Neural cell (in vitro differentiated cells): Measurements from ENCODE around the gene COL4A2. TPM values are rescaled to one million over a fixed set of nuclear protein-coding genes. Genes with fewer than 3 reads are reported as not detected.

Experiments used
- H2AFZ ChIP-seq: fragments of 200-600, 300-800 bp; sonication (generic), shearing (Covaris generic); 2 replicates; pipeline ENCODE4 v1.6.0; 2014; ENCODE audit warnings: low read depth, mild to moderate bottlenecking, antibody characterized with exemption, low read length, moderate library complexity
- H3F3A ChIP-seq: fragments of 200-600 bp; shearing (Covaris generic); 2 replicates; pipeline ENCODE4 v1.6.1; 2016; ENCODE audit warnings: mild to moderate bottlenecking, moderate library complexity, mixed read lengths, antibody characterized with exemption, low read length; ENCODE audit not compliant: insufficient read depth, poor library complexity, severe bottlenecking
- H3K27ac ChIP-seq: fragments of 200-600, 300-800 bp; sonication (generic), shearing (Covaris generic); 2 replicates; pipeline ENCODE4 v1.5.1; 2014; ENCODE audit warnings: mild to moderate bottlenecking, low read length, moderate library complexity
- H3K27me3 ChIP-seq: fragments of 300-800, 200-600 bp; sonication (generic), shearing (Covaris generic); 2 replicates; pipeline ENCODE4 v1.6.0; 2014; ENCODE audit warnings: mild to moderate bottlenecking, low read depth, low read length, moderate library complexity; ENCODE audit not compliant: insufficient read depth
- H3K36me3 ChIP-seq: fragments of 300-800, 200-600 bp; sonication (generic), shearing (Covaris generic); 2 replicates; pipeline ENCODE4 v1.5.1; 2014; ENCODE audit warnings: mild to moderate bottlenecking, antibody characterized with exemption, low read length, moderate library complexity; ENCODE audit not compliant: insufficient read depth
- H3K4me2 ChIP-seq: fragments of 300-800, 200-600 bp; sonication (generic), shearing (Covaris generic); 2 replicates; pipeline ENCODE4 v1.6.0; 2014; ENCODE audit warnings: mild to moderate bottlenecking, low read length
- H3K4me3 ChIP-seq: fragments of 300-800, 200-600 bp; sonication (generic), shearing (Covaris generic); 2 replicates; pipeline ENCODE4 v1.5.1; 2014; ENCODE audit warnings: mild to moderate bottlenecking, low read length, moderate library complexity
- H3K79me2 ChIP-seq: fragments of 200-600 bp; shearing (Covaris generic); replicated peaks from 2 replicates; pipeline ENCODE4 v1.6.0; 2014; ENCODE audit warnings: mild to moderate bottlenecking, low read length, moderate library complexity; ENCODE audit not compliant: insufficient read depth
- H3K9ac ChIP-seq: fragments of 300-800, 200-600 bp; sonication (generic), shearing (Covaris generic); 2 replicates; pipeline ENCODE4 v1.6.1; 2016; ENCODE audit warnings: mild to moderate bottlenecking, low read length, mixed read lengths
- H3K9me2 ChIP-seq: fragments of 200-600 bp; shearing (Covaris generic); 2 replicates; pipeline ENCODE4 v1.6.1; 2016; ENCODE audit warnings: mild to moderate bottlenecking, low read length, mixed read lengths; ENCODE audit not compliant: insufficient read depth
- H3K9me3 ChIP-seq: fragments of 200-600, 300-800 bp; sonication (generic), shearing (Covaris generic); 2 replicates; pipeline ENCODE4 v1.6.1; 2016; ENCODE audit warnings: mild to moderate bottlenecking, mixed run types, low read length, moderate library complexity, mixed read lengths
- H4K20me1 ChIP-seq: fragments of 200-600 bp; shearing (Covaris generic); 2 replicates; pipeline ENCODE4 v1.6.1; 2016; ENCODE audit warnings: mild to moderate bottlenecking, mixed run types; ENCODE audit not compliant: insufficient read depth
- EP300 ChIP-seq: fragments of 450-650 bp; conservative IDR thresholded peaks from 2 replicates; pipeline ENCODE4 v1.6.1; 2014; ENCODE audit warnings: antibody characterized with exemption, mild to moderate bottlenecking, moderate library complexity; ENCODE audit not compliant: poor library complexity, severe bottlenecking
- EZH2 ChIP-seq: fragments of 200-600, 300-800 bp; shearing (Covaris generic), sonication (generic); IDR thresholded peaks from 2 replicates; pipeline ENCODE4 v1.6.1; 2014; ENCODE audit warnings: antibody characterized with exemption, low read length, borderline replicate concordance, mild to moderate bottlenecking; ENCODE audit not compliant: insufficient read depth, poor library complexity, severe bottlenecking
- MXI1 ChIP-seq: fragments of 450-650 bp; conservative IDR thresholded peaks from 2 replicates; pipeline ENCODE4 v1.6.1; 2014; ENCODE audit warnings: antibody characterized with exemption, mild to moderate bottlenecking; ENCODE audit not compliant: poor library complexity, severe bottlenecking
- POLR2AphosphoS5 ChIP-seq: IDR thresholded peaks from 2 replicates; pipeline ENCODE4 v1.6.1; 2012
- RAD21 ChIP-seq: fragments of 450-650 bp; conservative IDR thresholded peaks from 2 replicates; pipeline ENCODE4 v1.6.1; 2014; ENCODE audit warnings: antibody characterized with exemption, mild to moderate bottlenecking, moderate library complexity
- SMC3 ChIP-seq: fragments of 450-650 bp; conservative IDR thresholded peaks from 2 replicates; pipeline ENCODE4 v1.6.1; 2014; ENCODE audit warnings: antibody characterized with exemption, mild to moderate bottlenecking, moderate library complexity; ENCODE audit not compliant: poor library complexity
- TAF1 ChIP-seq: IDR thresholded peaks from 2 replicates; pipeline ENCODE4 v1.6.1; 2012; ENCODE audit warnings: low read depth
- polyA plus RNA-seq: library from polyadenylated mRNA; depleted of rRNA; stranded (reverse); fragments of >200 nt; gene quantifications from 2 replicates; pipeline ENCODE4 v1.2.3, GENCODE V29; 2014
- TF ChIP-seq, protein P1 (sequence below): IDR thresholded peaks from 2 replicates; pipeline ENCODE4 v1.6.1; 2012; ENCODE audit warnings: borderline replicate concordance
- TF ChIP-seq, protein P2 (sequence below): fragments of 450-650 bp; IDR thresholded peaks from 2 replicates; pipeline ENCODE4 v1.5.1; 2014; ENCODE audit warnings: antibody characterized with exemption, mild to moderate bottlenecking, moderate library complexity; ENCODE audit not compliant: poor library complexity, severe bottlenecking

The COL4A2 gene
- polyA plus RNA-seq, 1 donor from 2014 or later: 30.8 TPM

DNA sequence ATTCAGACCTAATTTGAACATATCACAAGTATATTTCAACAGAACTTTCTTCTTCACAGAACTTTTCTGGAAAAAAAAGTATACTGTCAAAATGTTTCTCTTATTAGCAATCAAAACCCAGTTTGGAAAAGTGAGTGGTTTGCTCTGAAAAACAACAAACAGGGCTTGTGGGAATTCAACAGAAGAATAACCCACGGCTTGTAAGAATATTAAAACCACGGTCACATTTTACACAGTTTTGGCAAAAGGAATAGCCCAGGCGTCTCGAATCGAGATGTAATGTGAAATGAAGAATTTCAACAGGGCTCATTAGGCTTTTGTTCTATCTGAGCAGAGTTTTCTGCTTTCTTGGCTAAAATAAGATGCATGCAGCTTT, 70.7 kb downstream of the COL4A2 start:
- TF ChIP-seq SMC3: no peak
- TF ChIP-seq EP300: no peak
- TF ChIP-seq, protein P1, sequence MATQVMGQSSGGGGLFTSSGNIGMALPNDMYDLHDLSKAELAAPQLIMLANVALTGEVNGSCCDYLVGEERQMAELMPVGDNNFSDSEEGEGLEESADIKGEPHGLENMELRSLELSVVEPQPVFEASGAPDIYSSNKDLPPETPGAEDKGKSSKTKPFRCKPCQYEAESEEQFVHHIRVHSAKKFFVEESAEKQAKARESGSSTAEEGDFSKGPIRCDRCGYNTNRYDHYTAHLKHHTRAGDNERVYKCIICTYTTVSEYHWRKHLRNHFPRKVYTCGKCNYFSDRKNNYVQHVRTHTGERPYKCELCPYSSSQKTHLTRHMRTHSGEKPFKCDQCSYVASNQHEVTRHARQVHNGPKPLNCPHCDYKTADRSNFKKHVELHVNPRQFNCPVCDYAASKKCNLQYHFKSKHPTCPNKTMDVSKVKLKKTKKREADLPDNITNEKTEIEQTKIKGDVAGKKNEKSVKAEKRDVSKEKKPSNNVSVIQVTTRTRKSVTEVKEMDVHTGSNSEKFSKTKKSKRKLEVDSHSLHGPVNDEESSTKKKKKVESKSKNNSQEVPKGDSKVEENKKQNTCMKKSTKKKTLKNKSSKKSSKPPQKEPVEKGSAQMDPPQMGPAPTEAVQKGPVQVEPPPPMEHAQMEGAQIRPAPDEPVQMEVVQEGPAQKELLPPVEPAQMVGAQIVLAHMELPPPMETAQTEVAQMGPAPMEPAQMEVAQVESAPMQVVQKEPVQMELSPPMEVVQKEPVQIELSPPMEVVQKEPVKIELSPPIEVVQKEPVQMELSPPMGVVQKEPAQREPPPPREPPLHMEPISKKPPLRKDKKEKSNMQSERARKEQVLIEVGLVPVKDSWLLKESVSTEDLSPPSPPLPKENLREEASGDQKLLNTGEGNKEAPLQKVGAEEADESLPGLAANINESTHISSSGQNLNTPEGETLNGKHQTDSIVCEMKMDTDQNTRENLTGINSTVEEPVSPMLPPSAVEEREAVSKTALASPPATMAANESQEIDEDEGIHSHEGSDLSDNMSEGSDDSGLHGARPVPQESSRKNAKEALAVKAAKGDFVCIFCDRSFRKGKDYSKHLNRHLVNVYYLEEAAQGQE: no peak
- TF ChIP-seq RAD21: no peak
- no peak for TF ChIP-seq EZH2
- TF ChIP-seq, protein P2, sequence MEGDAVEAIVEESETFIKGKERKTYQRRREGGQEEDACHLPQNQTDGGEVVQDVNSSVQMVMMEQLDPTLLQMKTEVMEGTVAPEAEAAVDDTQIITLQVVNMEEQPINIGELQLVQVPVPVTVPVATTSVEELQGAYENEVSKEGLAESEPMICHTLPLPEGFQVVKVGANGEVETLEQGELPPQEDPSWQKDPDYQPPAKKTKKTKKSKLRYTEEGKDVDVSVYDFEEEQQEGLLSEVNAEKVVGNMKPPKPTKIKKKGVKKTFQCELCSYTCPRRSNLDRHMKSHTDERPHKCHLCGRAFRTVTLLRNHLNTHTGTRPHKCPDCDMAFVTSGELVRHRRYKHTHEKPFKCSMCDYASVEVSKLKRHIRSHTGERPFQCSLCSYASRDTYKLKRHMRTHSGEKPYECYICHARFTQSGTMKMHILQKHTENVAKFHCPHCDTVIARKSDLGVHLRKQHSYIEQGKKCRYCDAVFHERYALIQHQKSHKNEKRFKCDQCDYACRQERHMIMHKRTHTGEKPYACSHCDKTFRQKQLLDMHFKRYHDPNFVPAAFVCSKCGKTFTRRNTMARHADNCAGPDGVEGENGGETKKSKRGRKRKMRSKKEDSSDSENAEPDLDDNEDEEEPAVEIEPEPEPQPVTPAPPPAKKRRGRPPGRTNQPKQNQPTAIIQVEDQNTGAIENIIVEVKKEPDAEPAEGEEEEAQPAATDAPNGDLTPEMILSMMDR: no peak
- TF ChIP-seq POLR2AphosphoS5: no peak
- TF ChIP-seq TAF1: no peak
- TF ChIP-seq MXI1: no peak
- Histone ChIP-seq H3K36me3 (no peaks in the 10 kb centered on the region), H3K27ac (no peak overlapping the region), H4K20me1 (no peaks in the 10 kb centered on the region), H3K9me3 (no peaks in the 10 kb centered on the region), H2AFZ (no peak overlapping the region), H3F3A (no peaks in the 10 kb centered on the region), H3K4me3 (no peak overlapping the region), H3K9me2 (no peaks in the 10 kb centered on the region), H3K79me2 (no peaks in the 10 kb centered on the region), H3K4me2 (no peak overlapping the region), H3K9ac (no peak overlapping the region), H3K27me3 (no peaks in the 10 kb centered on the region)

DNA sequence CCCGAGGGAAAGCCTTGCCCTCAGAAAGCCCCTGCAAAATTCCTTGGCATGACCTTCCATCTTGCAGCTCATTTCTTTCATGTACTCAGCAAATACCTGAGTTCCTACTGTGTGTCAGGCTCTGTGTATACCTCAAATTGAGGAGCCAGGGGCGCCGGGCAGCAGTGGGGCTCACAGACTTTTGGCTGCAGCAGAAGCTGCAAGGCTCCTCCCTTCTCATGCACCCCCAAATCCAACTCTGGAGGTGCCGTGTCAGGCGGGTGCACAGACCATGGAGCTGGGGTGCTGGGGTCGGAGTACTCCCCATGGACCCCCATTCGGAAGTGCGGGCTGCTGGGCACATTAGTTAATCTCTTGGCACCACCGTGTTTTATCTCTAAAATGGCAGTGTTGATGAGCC, 72.3 kb downstream of the COL4A2 start:
- no peak overlapping the region for H2AFZ ChIP-seq
- no peaks in the 10 kb centered on the region for H3K27me3 ChIP-seq
- H3K4me2 ChIP-seq: no peak overlapping the region
- H3K36me3 ChIP-seq: no peaks in the 10 kb centered on the region
- H3F3A ChIP-seq: no peaks in the 10 kb centered on the region
- no peaks in the 10 kb centered on the region for H4K20me1 ChIP-seq
- TF ChIP-seq, protein P2: no peak
- no peak for TF ChIP-seq EZH2
- TF ChIP-seq, protein P1: no peak
- no peak for TF ChIP-seq SMC3
- no peak for TF ChIP-seq RAD21
- no peak for TF ChIP-seq TAF1
- TF ChIP-seq POLR2AphosphoS5: no peak
- no peak for TF ChIP-seq MXI1
- no peak for TF ChIP-seq EP300
- H3K9ac ChIP-seq: no peak overlapping the region
- no peaks in the 10 kb centered on the region for H3K79me2 ChIP-seq
- no peaks in the 10 kb centered on the region for H3K9me2 ChIP-seq
- H3K9me3 ChIP-seq: no peaks in the 10 kb centered on the region
- no peak overlapping the region for H3K27ac ChIP-seq
- no peak overlapping the region for H3K4me3 ChIP-seq
